A549 (cell line): ENCODE data around the gene PDPK1. TPM values are rescaled to one million over a fixed set of nuclear protein-coding genes. Genes with fewer than 3 reads are reported as not detected.

Experiments used
- ATAC-seq, 2 experiments: fragments of 200-7000 bp in 1 of 2; fragments of >200 bp in 1 of 2; cut with Nextera tagmentation in 1 of 2; cut with Tn5 transposase in 1 of 2; 3 replicates each; pipeline versions ENCODE4 v1.8.0 to v1.9.1; 2018 to 2020; ENCODE audit warnings: mild to moderate bottlenecking in 1 of 2, moderate library complexity in 1 of 2
- CTCF ChIA-PET: fragments of 300-600 bp; sonication (Branson Sonifier 250); formaldehyde crosslinking; extraction: SDS; loops from one replicate; lab custom pipeline; 2021; ENCODE audit warnings: antibody characterized with exemption, inconsistent platforms; lab: Yijun Ruan, JAX
- POLR2A ChIA-PET: fragments of 350-600 bp; formaldehyde crosslinking; extraction: SDS; loops from one replicate; lab custom pipeline; 2021; ENCODE audit warnings: antibody characterized with exemption, inconsistent platforms; lab: Yijun Ruan, JAX
- DNase-seq, 2 experiments: peaks; one replicate each; pipeline versions ENCODE4 v3.0.0 to v3.0.0-alpha.2; 2011 to 2016; ENCODE audit warnings: low read depth in 1 of 2, low spot score in 1 of 2
- FAIRE-seq: peaks from 2 replicates; lab custom pipeline; 2011; peaks lifted over from hg19 to GRCh38; lab: Jason Lieb, UNC
- H3K27ac ChIP-seq, 2 experiments: fragments of >200 bp; sonication (Bioruptor Twin); formaldehyde crosslinking; 3 replicates each; pipeline ENCODE4 v1.5.1; 2016 to 2017
- H3K4me1 ChIP-seq: fragments of >200 bp; sonication (Bioruptor Twin); formaldehyde crosslinking; 3 replicates; pipeline ENCODE4 v1.6.1; 2016
- H3K4me2 ChIP-seq: fragments of >200 bp; sonication (Bioruptor Twin); formaldehyde crosslinking; 3 replicates; pipeline ENCODE4 v1.6.1; 2016
- H3K4me3 ChIP-seq: fragments of >200 bp; sonication (Bioruptor Twin); formaldehyde crosslinking; 3 replicates; pipeline ENCODE4 v1.5.1; 2016
- H3K9me3 ChIP-seq: fragments of >200 bp; sonication (Bioruptor Twin); formaldehyde crosslinking; 3 replicates; pipeline ENCODE4 v1.6.1; 2016
- ATOH8 ChIP-seq: fragments of 250-450 bp; sonication (Bioruptor Pico); IDR thresholded peaks from 2 replicates; pipeline ENCODE4 v1.5.0; 2020; ENCODE audit warnings: low read depth, mild to moderate bottlenecking, moderate library complexity
- CEBPB ChIP-seq, 2 experiments: fragments of >200 bp in 1 of 2; sonication (Bioruptor Twin) in 1 of 2; formaldehyde crosslinking in 1 of 2; IDR thresholded peaks; 2 replicates each; pipeline ENCODE4 v1.6.1; 2012 to 2016
- CTCF ChIP-seq: fragments of >200 bp; sonication (Bioruptor Twin); formaldehyde crosslinking; IDR thresholded peaks from 3 replicates; pipeline ENCODE4 v1.5.1; 2016
- EHF ChIP-seq: fragments of 250-450 bp; sonication (Bioruptor Pico); IDR thresholded peaks from 2 replicates; pipeline ENCODE4 v1.5.0; 2020; ENCODE audit warnings: mild to moderate bottlenecking
- FOSB ChIP-seq: fragments of 250-450 bp; sonication (Bioruptor Pico); IDR thresholded peaks from 2 replicates; pipeline ENCODE4 v1.5.0; 2020; ENCODE audit warnings: mild to moderate bottlenecking, moderate library complexity
- HEYL ChIP-seq: fragments of 250-450 bp; sonication (Bioruptor Pico); IDR thresholded peaks from 2 replicates; pipeline ENCODE4 v1.8.0; 2021; ENCODE audit warnings: mild to moderate bottlenecking, moderate library complexity
- HMGXB4 ChIP-seq: fragments of 250-450 bp; sonication (Bioruptor Pico); IDR thresholded peaks from 2 replicates; pipeline ENCODE4 v1.5.0; 2021; ENCODE audit warnings: mild to moderate bottlenecking, moderate library complexity, borderline replicate concordance
- HOXA7 ChIP-seq: fragments of 250-450 bp; sonication (Bioruptor Pico); IDR thresholded peaks from 2 replicates; pipeline ENCODE4 v1.5.0; 2020; ENCODE audit warnings: mild to moderate bottlenecking, moderate library complexity
- MAFK ChIP-seq: fragments of 450-650 bp; IDR thresholded peaks from 2 replicates; pipeline ENCODE4 v1.6.1; 2014; ENCODE audit not compliant: partially characterized antibody
- NFE2L2 ChIP-seq: fragments of 150-350 bp; conservative IDR thresholded peaks from 2 replicates; pipeline ENCODE4 v1.6.1; 2014; ENCODE audit warnings: low read length
- NPAS2 ChIP-seq: fragments of 250-450 bp; sonication (Bioruptor Pico); IDR thresholded peaks from 2 replicates; pipeline ENCODE4 v1.8.0; 2022; ENCODE audit warnings: mild to moderate bottlenecking, moderate library complexity, borderline replicate concordance
- PBX3 ChIP-seq: IDR thresholded peaks from 2 replicates; pipeline ENCODE4 v1.6.1; 2012
- POLR2AphosphoS2 ChIP-seq: conservative IDR thresholded peaks from 2 replicates; pipeline ENCODE4 v1.6.1; 2012; ENCODE audit warnings: low read length, improper control_type of control experiment, inconsistent platforms
- RARB ChIP-seq: fragments of 250-450 bp; sonication (Bioruptor Pico); IDR thresholded peaks from 2 replicates; pipeline ENCODE4 v1.8.0; 2021; ENCODE audit warnings: mild to moderate bottlenecking, moderate library complexity
- REST ChIP-seq: fragments of 200-600 bp; sonication (generic); IDR thresholded peaks from 2 replicates; pipeline ENCODE4 v1.6.1; 2016; ENCODE audit warnings: antibody characterized with exemption, mild to moderate bottlenecking, moderate library complexity
- RFX5 ChIP-seq: fragments of 450-650 bp; IDR thresholded peaks from 2 replicates; pipeline ENCODE4 v1.7.1; 2014; ENCODE audit warnings: antibody characterized with exemption, mild to moderate bottlenecking, moderate library complexity
- SREBF2 ChIP-seq: fragments of 450-650 bp; IDR thresholded peaks from 2 replicates; pipeline ENCODE4 v1.6.1; 2014; ENCODE audit warnings: mild to moderate bottlenecking, moderate library complexity
- USF2 ChIP-seq: fragments of 450-650 bp; IDR thresholded peaks from 2 replicates; pipeline ENCODE4 v1.6.1; 2014; ENCODE audit warnings: antibody characterized with exemption
- ZNF302 ChIP-seq: fragments of 250-450 bp; sonication (Bioruptor Pico); IDR thresholded peaks from 2 replicates; pipeline ENCODE4 v1.9.0; 2021; ENCODE audit warnings: inconsistent platforms, mild to moderate bottlenecking, moderate library complexity
- WGBS: methylation state at CpG from one replicate; pipeline ENCODE4 v1.1.6; 2017; ENCODE audit errors: missing lambda C conversion rate; 5-methylcytosine and 5-hydroxymethylcytosine counted together
- polyA plus RNA-seq, 4 experiments: library from polyadenylated mRNA; depleted of rRNA in 3 of 4; stranded (reverse); fragments of >200 nt; fragmentation: RNase III in 1 of 4; extraction: RNeasy Plus Mini Kit Qiagen cat#74134 plus additional on column Dnase treatment in 1 of 4; gene quantifications; 2 replicates in 3 of 4; 3 replicates in 1 of 4; pipeline ENCODE4 v1.2.3, GENCODE V29; 2011 to 2017

PDPK1 gene
- polyA plus RNA-seq, 2 of the 4 experiments (the other 2 are of a cell fraction): 17.7 to 29.7 TPM

- Histone ChIP-seq H3K4me2 (peak overlapping the region; percentile 87), H3K9me3 (no peaks in the 10 kb centered on the region), H3K4me1 (peaks cover 29% of the 10 kb centered on the region), H3K4me3 (peak overlapping the region; percentile 58), H3K27ac (peak overlapping the region; percentile 71 to 96)
- FAIRE-seq (no peak), ATAC-seq (peak; percentile 8 to 45; a peak in 5 of 6 replicates), DNase-seq (no peak)
- ChIA-PET POLR2A (interaction anchor here (1.2 to 2.8 kb wide), 2 partner anchors 11 to 366 kb away, joined by 4 to 21 read pairs; partner anchors contain the start of genes CEMP1 and TRAF7), CTCF (interaction anchor here (0.5 to 3.6 kb wide), 3 partner anchors 9 to 24 kb away, joined by 3 to 13 read pairs (median 3); no protein-coding TSS in a partner anchor)
- TF ChIP-seq MAFK (peak; percentile 41), ZNF302 (CRISPR knock-in tag) (no peak)
- 48% methylated on average over 24 of the region's 41 CpGs for WGBS
These were observed 16.9 kb upstream of the PDPK1 start for GRCh38 chr16:2520784-2521531.

- POLR2A ChIA-PET: no interaction called here
- no peak for FAIRE-seq
- Histone ChIP-seq H3K9me3 (no peaks in the 10 kb centered on the region), H3K4me1 (peaks cover 16% of the 10 kb centered on the region), H3K4me3 (no peak overlapping the region), H3K4me2 (no peak overlapping the region), H3K27ac (no peak overlapping the region)
- TF ChIP-seq FOSB (CRISPR knock-in tag): no peak
- TF ChIP-seq ATOH8 (CRISPR knock-in tag): no peak
- no peak for TF ChIP-seq RARB (CRISPR knock-in tag)
- no peak for TF ChIP-seq CEBPB (IDR thresholded peaks at IDR 0.05)
- TF ChIP-seq ZNF302 (CRISPR knock-in tag): no peak
- TF ChIP-seq CTCF: no peak
- no peak for TF ChIP-seq HMGXB4 (CRISPR knock-in tag)
- no peak for TF ChIP-seq EHF (CRISPR knock-in tag)
- 92% methylated on average over 6 of the region's 6 CpGs for WGBS
- ATAC-seq: no peak
- DNase-seq: no peak
- CTCF ChIA-PET: no interaction called here
These were observed 14.0 kb upstream of the PDPK1 start for GRCh38 chr16:2523801-2524231.

- CTCF ChIA-PET: no interaction called here
- 94% methylated on average over 9 of the region's 9 CpGs for WGBS
- no peak for DNase-seq
- Histone ChIP-seq H3K4me3 (no peak overlapping the region), H3K4me1 (peaks cover 12% of the 10 kb centered on the region), H3K9me3 (no peaks in the 10 kb centered on the region), H3K4me2 (no peak overlapping the region), H3K27ac (no peak overlapping the region)
- no peak for FAIRE-seq
- ATAC-seq: no peak
- POLR2A ChIA-PET: no interaction called here
- TF ChIP-seq SREBF2 (no peak), POLR2AphosphoS2 (no peak), RFX5 (no peak), HOXA7 (no peak), ATOH8 (CRISPR knock-in tag) (no peak), PBX3 (no peak), NFE2L2 (no peak), NPAS2 (CRISPR knock-in tag) (no peak), REST (no peak), USF2 (no peak), HEYL (CRISPR knock-in tag) (no peak)
These were observed 13.4 kb upstream of the PDPK1 start for GRCh38 chr16:2524339-2524938.
